Measurements from ENCODE around the gene GLI1.

DNA sequence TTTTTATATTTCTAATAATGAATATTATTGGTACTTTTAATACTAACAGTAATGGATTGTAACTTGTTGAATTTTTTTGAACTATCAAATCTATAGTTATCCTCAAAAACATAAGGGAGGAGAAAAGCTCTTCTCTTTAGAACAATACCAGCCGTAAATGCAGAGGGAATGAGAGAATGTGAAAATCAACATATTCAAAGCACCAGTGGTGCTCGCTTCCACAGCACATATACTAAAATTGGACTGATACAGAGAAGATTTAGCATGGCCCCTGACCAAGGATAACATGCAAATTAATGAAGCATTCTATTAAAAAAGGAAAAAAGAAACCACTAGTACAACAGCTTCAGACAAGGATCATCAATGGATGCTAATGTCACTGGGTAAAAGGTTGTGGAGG lies 44.5 kb upstream of the GLI1 start:
- TF ChIP-seq, protein P1, sequence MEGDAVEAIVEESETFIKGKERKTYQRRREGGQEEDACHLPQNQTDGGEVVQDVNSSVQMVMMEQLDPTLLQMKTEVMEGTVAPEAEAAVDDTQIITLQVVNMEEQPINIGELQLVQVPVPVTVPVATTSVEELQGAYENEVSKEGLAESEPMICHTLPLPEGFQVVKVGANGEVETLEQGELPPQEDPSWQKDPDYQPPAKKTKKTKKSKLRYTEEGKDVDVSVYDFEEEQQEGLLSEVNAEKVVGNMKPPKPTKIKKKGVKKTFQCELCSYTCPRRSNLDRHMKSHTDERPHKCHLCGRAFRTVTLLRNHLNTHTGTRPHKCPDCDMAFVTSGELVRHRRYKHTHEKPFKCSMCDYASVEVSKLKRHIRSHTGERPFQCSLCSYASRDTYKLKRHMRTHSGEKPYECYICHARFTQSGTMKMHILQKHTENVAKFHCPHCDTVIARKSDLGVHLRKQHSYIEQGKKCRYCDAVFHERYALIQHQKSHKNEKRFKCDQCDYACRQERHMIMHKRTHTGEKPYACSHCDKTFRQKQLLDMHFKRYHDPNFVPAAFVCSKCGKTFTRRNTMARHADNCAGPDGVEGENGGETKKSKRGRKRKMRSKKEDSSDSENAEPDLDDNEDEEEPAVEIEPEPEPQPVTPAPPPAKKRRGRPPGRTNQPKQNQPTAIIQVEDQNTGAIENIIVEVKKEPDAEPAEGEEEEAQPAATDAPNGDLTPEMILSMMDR (IDR thresholded peaks at IDR 0.05), result no peak
- no peak for TF ChIP-seq EP300 (IDR thresholded peaks at IDR 0.05)
- TF ChIP-seq POLR2A (IDR thresholded peaks at IDR 0.05), result no peak
- no peak for TF ChIP-seq POLR2AphosphoS5 (IDR thresholded peaks at IDR 0.05)
